ENCODE measurements around the gene UBE2N. TPM values are rescaled to one million over a fixed set of nuclear protein-coding genes. Genes with fewer than 3 reads are reported as not detected.

Gene UBE2N
- total and polyA plus RNA-seq, 2 of the 8 experiments (the other 6 are each of a cell fraction or from before 2014, with no cell fraction given): 108 to 225 TPM

GRCh38 chr12:93376436-93377251 lies 65.1 kb downstream of the UBE2N start:
- DNase-seq (ENCODE audit: low read depth in 1 of 2, low spot score in 2 of 2) (peak in 1 of 2 experiments; percentile 53), FAIRE-seq (no peak)
- peak overlapping the region; percentile 64 for H2AFZ ChIP-seq (ENCODE audit: low read length)
- 58% methylated on average over 10 of the region's 10 CpGs; no CpG with 5 or more reads in 1 of the 2 experiments for WGBS, 2 experiments (ENCODE audit: extremely low coverage in 1 of 2, insufficient coverage in 1 of 2, insufficient read length in 1 of 2, insufficient replicate concordance in 2 of 2, low coverage in 1 of 2, low lambda C conversion rate in 2 of 2, missing lambda C conversion rate in 1 of 2)
- H2BK120ac ChIP-seq (replicated peaks; ENCODE audit: low read depth, low read length): no peak overlapping the region
- H3K79me2 ChIP-seq (ENCODE audit: control insufficient read depth in 1 of 2, insufficient read depth in 2 of 2, low read length in 2 of 2): peaks cover 10 to 34% of the 10 kb centered on the region in 2 experiments
- H3K9me3 ChIP-seq (ENCODE audit: insufficient read depth in 2 of 2, low read depth in 1 of 2, low read length in 1 of 2): no peaks in the 10 kb centered on the region
- no peaks in the 10 kb centered on the region for H3K79me1 ChIP-seq (ENCODE audit: low read depth, low read length)
- peaks cover 13 to 20% (median 15%) of the 10 kb centered on the region in 4 experiments; a peak in 6 of 7 replicates for H3K4me1 ChIP-seq (replicated peaks in 1 of 4; ENCODE audit: control insufficient read depth in 3 of 4, insufficient read depth in 4 of 4, low read length in 3 of 4)
- H4K8ac ChIP-seq (ENCODE audit: extremely low read depth, insufficient read depth, low read length): 0 out of 2 replicates have a peak overlapping the region, but pooled peaks have one; percentile 7
- no peak overlapping the region for H4K91ac ChIP-seq (replicated peaks; ENCODE audit: insufficient read length, low read length)
- H3K27me3 ChIP-seq (replicated peaks in 1 of 4; ENCODE audit: control insufficient read depth in 3 of 4, extremely low read depth in 1 of 4, insufficient read depth in 3 of 4, low read length in 3 of 4): no peaks in the 10 kb centered on the region
- H2BK12ac ChIP-seq (ENCODE audit: low read depth, low read length): peak overlapping the region; percentile 71
- CTCF ChIA-PET (ENCODE audit: partially characterized antibody): interaction anchor here (0.6 to 2.3 kb wide), 7 partner anchors 9 to 655 kb away, joined by 3 to 7 read pairs (median 3); no protein-coding TSS in a partner anchor
- H3K56ac ChIP-seq (replicated peaks; ENCODE audit: insufficient read length, low read depth, low read length): no peak overlapping the region
- H3K27ac ChIP-seq (ENCODE audit: low read depth, low read length): 0 out of 2 replicates have a peak overlapping the region, but pooled peaks have one; percentile 24
- H3K36me3 ChIP-seq (ENCODE audit: control insufficient read depth in 2 of 4, insufficient read depth in 4 of 4, low read length in 3 of 4): no peaks in the 10 kb centered on the region
- peak overlapping the region; percentile 46; the same call in 1 of the 2 replicates for H2BK5ac ChIP-seq (ENCODE audit: low read depth, low read length)
- H2BK15ac ChIP-seq (ENCODE audit: low read length): no peak overlapping the region
- H3K9ac ChIP-seq (replicated peaks in 1 of 4; ENCODE audit: extremely low read depth in 1 of 4, low read depth in 3 of 4, low read length in 3 of 4): peak overlapping the region in 1 of 4 experiments; percentile 10; a peak in 2 of 7 replicates
- H3K4ac ChIP-seq (replicated peaks; ENCODE audit: insufficient read length, low read depth, low read length): no peak overlapping the region
- peak overlapping the region; percentile 75 to 98 for H3K4me2 ChIP-seq (ENCODE audit: insufficient read depth in 1 of 2, low read depth in 2 of 2, low read length in 2 of 2)
- H3K18ac ChIP-seq (ENCODE audit: extremely low read depth, low read length): peak overlapping the region; percentile 36; the same call in 1 of the 2 replicates
- peak overlapping the region; percentile 82; the same call in 1 of the 2 replicates for H2BK20ac ChIP-seq (ENCODE audit: low read length)
- no peak overlapping the region for H4K5ac ChIP-seq (ENCODE audit: insufficient read length, low read depth, low read length)
- H2AK5ac ChIP-seq (ENCODE audit: low read depth, low read length): no peak overlapping the region
- no peak overlapping the region for H3K23ac ChIP-seq (ENCODE audit: insufficient read length)
- POLR2A ChIA-PET (ENCODE audit: partially characterized antibody): interaction anchor here (0.8 to 1.6 kb wide), 4 partner anchors 29 to 1233 kb away, joined by 3 to 4 read pairs (median 3); no protein-coding TSS in a partner anchor
- peaks cover 0 to 7% of the 10 kb centered on the region in 2 experiments for H4K20me1 ChIP-seq (replicated peaks in 1 of 2; ENCODE audit: control insufficient read depth in 1 of 2, insufficient read depth in 2 of 2, low read length in 2 of 2)
- H3K23me2 ChIP-seq (ENCODE audit: low read depth, low read length): peaks cover 12% of the 10 kb centered on the region
- no peak overlapping the region for H3K14ac ChIP-seq (ENCODE audit: insufficient read length)
- H3K4me3 ChIP-seq (ENCODE audit: extremely low read depth in 1 of 4, insufficient read depth in 2 of 4, low read depth in 3 of 4, low read length in 4 of 4): peak overlapping the region; percentile 67 to 96 (median 81); a peak in 6 of 8 replicates
- TF ChIP-seq BACH1 (IDR thresholded peaks at IDR 0.05; ENCODE audit: low read length): no peak
- TF ChIP-seq KDM5A (IDR thresholded peaks at IDR 0.05; ENCODE audit: low read length): no peak
- TF ChIP-seq CEBPB (IDR thresholded peaks at IDR 0.05; ENCODE audit: low read depth, low read length): 0 out of 2 replicates have a peak, but pooled peaks have one; percentile 13
- TF ChIP-seq RFX5 (IDR thresholded peaks at IDR 0.05; ENCODE audit: borderline replicate concordance, low read depth, low read length): no peak
- 0 out of 3 replicates have a peak, but pooled peaks of 1 of the 2 experiments have one; percentile 55 for TF ChIP-seq POLR2A (IDR thresholded peaks at IDR 0.05; ENCODE audit: control extremely low read depth in 1 of 2, low read depth in 2 of 2, low read length in 2 of 2)
